ENCODE results near the gene TMEM38B.
"Not testable (repeated sequence)": the region's sequence is repeated elsewhere in the genome, so short reads cannot be mapped to it uniquely, and the experiment has no call there.

TMEM38B gene

DNA sequence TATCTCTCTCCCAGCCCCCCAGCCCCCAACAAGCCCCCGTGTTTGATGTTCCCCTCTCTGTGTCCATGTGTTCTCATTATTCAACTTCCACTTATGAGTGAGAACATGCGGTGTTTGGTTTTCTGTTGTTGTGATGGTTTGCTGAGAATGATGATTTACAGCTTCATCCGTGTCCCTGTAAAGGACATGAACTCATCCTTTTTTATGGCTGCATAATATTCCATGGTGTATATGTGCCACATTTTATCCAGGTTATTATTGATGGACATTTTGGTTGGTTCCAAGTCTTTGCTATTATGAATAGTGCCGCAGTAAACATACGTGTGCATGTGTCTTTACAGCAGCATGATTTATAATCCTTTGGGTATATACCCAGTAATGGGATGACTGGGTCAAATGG lies 33.9 kb downstream of the TMEM38B start:
- not testable (repeated sequence) for DNase-seq

DNA sequence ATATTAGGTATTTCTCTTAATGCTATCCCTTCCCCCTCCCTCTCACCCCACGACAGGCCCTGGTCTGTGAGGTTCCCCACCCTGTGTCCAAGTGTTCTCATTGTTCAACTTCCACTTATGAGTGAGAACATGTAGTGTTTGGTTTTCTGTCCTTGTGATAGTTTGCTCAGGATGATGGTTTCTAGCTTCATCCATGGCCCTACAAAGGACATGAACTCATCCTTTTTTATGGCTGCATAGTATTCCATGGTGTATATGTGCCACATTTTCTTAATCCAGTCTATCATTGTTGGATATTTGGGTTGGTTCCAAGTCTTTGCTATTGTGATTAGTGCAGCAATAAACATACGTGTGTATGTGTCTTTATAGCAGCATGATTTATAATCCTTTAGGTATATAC lies 37.1 kb downstream of the TMEM38B start:
- not testable (repeated sequence) for DNase-seq

DNA sequence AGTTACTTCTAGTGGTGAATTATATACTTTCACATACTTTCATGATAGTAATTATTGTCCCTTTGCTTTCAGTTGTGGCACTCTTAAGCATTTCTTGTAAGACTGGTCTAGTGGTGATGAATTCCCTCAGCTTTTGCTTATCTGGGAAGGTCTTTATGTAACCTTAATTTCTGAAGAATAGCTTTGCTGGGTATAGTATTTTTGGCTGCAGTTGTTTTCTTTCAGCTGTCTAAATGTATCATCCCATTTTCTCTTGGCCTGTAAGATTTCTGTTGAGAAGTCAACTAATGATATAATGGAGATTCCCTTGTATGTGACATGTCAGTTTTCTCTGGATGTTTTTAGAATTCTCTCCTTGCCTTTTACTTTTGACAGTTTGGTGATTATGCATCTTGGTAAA lies 41.0 kb downstream of the TMEM38B start:
- DNase-seq: no peak

DNA sequence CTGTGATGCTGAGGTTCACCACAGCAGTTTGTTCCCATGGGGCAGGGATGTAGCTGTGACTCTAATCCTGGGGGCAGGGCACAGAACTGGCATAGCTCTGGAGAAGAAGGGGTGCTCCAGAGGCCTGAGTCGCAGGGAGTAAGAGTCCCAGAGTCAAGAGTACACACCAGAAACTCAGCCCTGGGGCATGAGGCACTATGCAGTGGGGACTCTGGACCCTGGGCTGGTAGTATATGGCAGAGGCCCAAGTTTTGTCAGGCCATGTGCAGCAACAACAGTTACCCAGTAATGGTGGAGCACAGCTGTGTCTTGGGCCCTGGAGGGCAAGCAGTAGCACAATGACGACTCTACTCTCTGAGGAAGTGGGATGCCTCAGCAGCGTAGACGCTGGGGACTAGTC lies 42.9 kb downstream of the TMEM38B start:
- DNase-seq: no peak

DNA sequence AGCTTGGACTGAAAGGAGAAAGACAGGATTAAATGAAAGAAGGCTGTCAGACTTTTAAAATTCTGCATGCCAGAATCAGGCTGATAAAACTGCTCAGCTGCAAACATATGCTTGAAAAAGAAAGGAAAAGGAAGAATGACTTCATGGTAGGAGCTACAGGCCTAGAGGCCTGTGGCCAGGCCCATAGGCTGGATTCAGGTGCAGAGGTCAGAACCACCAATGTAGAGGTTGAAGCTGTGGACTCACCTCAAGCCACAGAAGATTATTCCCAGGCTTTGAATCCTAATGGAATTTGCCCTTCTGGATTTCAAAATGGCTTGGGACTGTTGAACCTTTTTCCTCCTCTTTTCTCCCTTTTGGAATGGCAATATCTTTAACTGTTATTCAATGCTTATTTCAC lies 47.7 kb downstream of the TMEM38B start:
- no peak for DNase-seq

DNA sequence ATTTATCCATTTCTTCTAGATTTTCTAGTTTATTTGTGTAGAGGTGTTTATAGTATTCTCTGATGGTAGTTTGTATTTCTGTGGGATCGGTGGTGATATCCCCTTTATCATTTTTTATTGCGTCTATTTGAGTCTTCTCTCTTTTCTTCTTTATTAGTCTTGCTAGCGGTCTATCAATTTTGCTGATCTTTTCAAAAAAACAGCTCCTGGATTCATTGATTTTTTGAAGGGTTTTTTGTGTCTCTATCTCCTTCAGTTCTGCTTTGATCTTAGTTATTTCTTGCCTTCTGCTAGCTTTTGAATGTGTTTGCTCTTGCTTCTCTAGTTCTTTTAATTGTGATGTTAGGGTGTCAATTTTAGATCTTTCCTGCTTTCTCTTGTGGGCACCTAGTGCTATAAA lies 53.0 kb downstream of the TMEM38B start:
- not testable (repeated sequence) for DNase-seq

DNA sequence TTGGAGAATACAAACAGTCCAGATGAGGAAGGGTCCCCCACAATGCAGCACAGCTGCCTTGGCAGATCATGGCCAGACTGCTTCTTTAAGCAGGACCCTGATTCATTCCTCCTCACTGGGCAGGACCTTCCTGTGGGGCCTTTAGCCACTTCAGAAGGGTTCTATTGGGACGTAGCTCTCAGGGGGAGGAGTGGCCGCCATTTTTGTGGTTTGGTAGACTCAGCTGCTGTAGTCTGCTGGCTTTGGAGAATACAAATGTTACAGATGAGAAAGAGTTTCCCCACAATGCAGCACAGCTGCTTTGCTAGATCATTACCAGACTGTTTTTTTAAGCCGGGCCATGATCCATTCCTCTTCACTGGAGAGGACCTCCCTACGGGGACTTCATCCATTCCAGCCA lies 57.4 kb downstream of the TMEM38B start:
- DNase-seq: no peak

DNA sequence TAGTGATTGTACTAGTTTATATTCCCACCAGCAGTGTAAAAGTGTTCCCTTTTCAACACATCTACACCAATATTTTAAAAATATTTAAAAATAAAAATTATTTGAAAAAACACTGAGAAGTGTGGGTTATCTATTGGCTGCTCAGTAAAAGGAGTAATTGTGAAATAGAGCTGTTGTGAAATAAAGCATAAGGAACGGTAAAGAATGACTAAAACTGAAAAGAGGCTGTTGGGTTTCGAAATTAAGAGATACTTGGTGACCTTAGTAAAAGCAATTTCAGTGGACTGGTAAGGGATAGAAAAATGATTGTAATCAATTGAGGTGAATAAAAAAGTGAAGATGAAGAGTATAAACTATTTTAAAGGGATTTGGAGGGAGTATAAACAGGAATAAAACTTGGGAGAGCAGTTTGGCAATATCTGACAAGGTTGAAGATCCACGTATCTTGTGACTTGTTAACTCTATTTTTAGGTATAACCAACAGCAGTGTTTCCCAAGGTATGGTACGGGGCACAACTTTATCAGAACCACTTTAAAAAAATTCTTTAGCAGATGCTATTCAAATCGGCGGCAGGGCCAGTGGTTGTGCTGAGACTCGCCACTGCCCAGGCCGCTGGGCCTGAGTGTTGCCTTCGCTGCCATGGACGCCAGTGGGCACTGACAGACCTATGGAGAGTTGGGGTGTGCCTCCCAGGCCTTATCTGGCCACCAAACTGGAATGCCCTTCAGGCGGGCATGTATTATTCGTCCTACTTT lies 63.3 kb downstream of the TMEM38B start:
- no peak for DNase-seq

DNA sequence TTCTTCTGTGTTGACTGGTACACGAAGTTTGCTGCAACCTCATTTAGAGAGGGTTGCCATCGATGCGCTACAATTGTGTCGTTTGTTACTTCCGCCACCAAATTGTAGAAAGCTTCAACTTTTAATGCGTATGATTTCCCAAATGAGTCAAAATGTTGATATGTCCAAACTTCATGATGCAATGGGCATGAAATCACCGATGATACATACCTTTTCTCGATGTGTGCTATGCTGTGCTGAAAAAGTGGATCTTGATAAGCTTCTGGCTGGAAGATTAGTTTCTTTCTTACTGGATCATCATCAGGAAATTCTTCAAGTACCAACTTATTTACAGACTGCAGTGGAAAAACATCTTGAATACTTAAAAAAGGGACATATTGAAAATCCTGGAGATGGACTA lies 65.7 kb downstream of the TMEM38B start:
- DNase-seq: no peak

DNA sequence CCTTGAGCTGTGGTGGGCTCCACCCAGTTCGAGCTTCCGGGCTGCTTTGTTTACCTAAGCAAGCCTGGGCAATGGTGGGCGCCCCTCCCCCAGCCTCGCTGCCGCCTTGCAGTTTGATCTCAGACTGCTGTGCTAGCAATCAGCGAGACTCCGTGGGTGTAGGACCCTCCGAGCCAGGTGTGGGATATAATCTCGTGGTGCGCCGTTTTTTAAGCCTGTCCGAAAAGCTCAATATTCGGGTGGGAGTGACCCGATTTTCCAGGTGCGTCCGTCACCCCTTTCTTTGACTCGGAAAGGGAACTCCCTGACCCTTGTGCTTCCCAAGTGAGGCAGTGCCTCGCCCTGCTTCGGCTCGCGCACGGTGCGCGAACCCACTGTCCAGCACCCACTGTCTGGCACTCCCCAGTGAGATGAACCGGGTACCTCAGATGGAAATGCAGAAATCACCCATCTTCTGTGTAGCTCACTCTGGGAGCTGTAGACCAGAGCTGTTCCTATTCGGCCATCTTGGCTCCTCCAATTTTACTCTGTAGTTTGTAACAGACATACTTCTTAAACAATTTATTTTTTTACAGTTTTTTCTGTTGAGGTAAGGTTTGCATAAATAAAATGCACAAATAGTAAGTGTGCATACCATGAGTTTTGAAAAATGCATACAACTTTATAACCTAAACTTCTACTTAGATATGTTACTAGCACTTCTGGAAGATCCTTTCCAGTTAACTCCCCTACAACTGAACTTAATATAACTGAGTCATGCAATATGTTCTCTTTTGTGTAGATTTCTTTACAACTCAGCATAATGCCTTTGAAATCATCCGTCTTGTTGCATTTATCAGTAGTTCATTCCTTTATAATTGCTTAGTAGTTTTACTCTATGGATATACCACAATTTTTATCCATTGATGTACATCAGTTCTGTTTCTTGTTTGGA lies 88.5 kb downstream of the TMEM38B start:
- DNase-seq: not testable (repeated sequence)

DNA sequence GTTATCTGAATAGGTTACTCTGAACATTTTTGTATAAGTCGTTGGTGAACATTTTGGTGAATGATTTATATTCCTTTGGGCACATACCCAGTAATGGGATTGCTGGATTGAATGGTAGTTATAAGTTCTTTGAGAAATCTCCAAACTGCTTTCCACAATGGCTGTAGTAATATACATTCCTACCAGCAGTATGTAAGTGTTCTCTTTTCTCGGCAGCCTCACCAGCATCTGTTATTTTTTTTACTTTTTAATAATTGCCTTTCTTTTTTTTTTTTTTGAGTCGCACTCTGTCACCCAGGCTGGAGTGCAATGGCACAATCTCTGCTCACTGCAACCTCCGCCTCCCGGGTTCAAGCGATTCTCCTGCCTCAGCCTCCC lies 89.1 kb downstream of the TMEM38B start:
- DNase-seq: not testable (repeated sequence)

DNA sequence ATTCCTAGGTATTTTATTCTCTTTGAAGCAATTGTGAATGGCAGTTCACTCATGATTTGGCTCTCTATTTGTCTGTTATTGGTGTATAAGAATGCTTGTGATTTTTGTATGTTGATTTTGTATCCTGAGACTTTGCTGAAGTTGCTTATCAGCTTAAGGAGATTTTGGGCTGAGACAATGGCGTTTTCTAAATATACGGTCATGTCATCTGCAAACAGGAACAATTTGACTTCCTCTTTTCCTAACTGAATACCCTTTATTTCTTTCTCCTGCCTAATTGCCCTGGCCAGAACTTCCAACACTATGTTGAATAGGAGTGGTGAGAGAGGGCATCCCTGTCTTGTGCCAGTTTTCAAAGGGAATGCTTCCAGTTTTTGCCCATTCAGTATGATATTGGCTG lies 92.5 kb downstream of the TMEM38B start:
- DNase-seq: not testable (repeated sequence)

DNA sequence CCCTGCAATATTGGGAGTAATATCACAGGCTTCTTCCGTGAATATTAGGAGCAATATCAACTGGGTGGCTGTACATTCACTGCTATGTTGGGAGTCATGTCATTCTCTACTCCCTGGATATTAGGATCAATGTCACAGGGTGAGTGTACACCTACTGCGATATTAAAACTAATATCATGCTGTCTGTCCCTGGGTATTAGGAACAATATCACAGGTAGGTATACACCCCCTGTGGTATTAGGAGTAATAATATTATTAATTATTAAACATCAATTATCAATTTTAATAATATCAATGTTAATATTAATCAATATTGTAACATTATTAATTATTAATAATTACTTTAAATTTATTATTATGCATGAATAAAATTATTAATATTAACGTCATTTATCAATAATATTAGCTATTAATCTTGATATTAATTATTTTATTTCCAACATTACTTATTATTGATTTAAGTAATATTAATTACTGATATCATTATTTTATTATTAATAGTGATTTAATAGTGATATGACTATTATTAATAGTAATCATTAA lies 121.9 kb downstream of the TMEM38B start:
- DNase-seq: no peak

DNA sequence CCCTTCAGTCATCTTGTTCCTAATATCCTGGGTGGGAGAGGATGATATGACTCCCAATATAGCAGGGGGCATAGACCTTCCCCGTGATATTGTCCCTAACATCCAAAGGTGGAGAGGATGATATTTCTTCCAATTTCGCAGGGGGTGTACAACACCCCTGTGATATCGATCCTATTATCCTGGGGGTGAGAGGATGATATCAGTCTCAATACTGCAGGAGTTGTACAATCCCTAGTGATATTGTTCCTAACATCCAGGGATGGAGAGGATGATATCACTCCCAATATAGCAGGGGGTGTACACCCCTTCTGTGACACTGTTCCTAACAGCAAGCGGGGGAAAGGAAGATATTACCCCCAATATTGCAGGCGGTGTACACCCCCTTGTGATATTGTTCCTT lies 122.6 kb downstream of the TMEM38B start:
- DNase-seq: no peak

DNA sequence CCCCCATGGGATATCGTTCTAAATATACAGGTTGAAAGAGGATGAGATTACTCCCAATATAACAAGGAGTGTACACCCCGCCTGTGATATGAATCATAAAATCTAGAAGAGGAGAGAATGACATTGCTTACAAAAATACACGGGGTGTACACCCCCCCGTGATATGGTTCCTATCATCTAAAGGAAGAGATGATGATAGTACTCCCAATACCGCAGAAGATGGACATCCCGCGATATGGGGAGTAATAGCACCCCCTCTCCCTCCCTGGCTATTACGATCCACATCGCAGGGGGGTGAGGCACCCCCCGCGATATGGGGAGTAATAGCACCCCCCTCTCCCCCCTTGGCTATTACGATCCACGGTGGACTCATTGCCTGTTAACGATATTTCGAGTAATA lies 124.6 kb downstream of the TMEM38B start:
- no peak for DNase-seq

DNA sequence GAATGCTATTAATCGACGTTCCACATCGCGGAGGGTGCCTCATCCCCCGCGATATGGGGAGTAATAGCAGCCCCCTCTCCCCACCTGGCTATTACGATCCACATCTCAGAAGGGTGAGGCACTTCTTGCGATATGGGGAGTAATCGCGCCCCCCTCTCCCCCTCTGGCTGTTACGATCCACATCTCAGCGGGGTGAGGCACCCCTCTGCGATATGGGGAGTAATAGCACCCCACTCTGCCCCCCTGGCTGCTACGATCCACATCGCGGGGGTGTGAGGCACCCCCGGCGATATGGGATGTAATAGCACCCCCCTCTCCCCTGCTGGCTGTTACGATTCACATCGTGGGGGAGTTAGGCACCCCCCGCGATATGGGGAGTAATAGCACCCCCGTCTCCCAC lies 128.5 kb downstream of the TMEM38B start:
- no peak for DNase-seq

Measured in activated CD4-positive, CD25-positive, alpha-beta regulatory T cell treated with anti-CD3 and anti-CD28 coated beads, Interleukin-2, amount 50 U/mL, for 72 hours (primary cell).